H9 (cell line): ENCODE results near the gene NEGR1. TPM values are rescaled to one million over a fixed set of nuclear protein-coding genes. Genes with fewer than 3 reads are reported as not detected.

Experiments used
- DNase-seq: peaks from one replicate; pipeline ENCODE4 v3.0.0-alpha.2; 2017
- H2AFZ ChIP-seq: one replicate; pipeline ENCODE4 v1.6.1; 2013; ENCODE audit warnings: mild to moderate bottlenecking, low read length, control low read depth, moderate library complexity
- H2AK5ac ChIP-seq: 2 replicates; pipeline ENCODE4 v1.6.1; 2013; ENCODE audit warnings: low read length, control low read depth, mixed read lengths; ENCODE audit not compliant: insufficient read length
- H2BK120ac ChIP-seq: one replicate; pipeline ENCODE4 v1.6.1; 2013; ENCODE audit warnings: low read depth, mild to moderate bottlenecking, low read length, control low read depth, inconsistent platforms; ENCODE audit not compliant: poor library complexity, severe bottlenecking
- H2BK12ac ChIP-seq: 2 replicates; pipeline ENCODE4 v1.6.1; 2013; ENCODE audit warnings: low read length, control low read depth, mixed read lengths, low read depth; ENCODE audit not compliant: insufficient read length
- H2BK15ac ChIP-seq: 2 replicates; pipeline ENCODE4 v1.6.1; 2013; ENCODE audit warnings: low read depth, low read length, control low read depth
- H2BK20ac ChIP-seq: one replicate; pipeline ENCODE4 v1.6.1; 2013; ENCODE audit warnings: low read depth, mild to moderate bottlenecking, low read length, control low read depth, inconsistent platforms; ENCODE audit not compliant: poor library complexity, severe bottlenecking
- H2BK5ac ChIP-seq: 2 replicates; pipeline ENCODE4 v1.6.1; 2013; ENCODE audit warnings: low read length, control low read depth, mixed read lengths; ENCODE audit not compliant: insufficient read length
- H3K14ac ChIP-seq: 2 replicates; pipeline ENCODE4 v1.6.1; 2013; ENCODE audit warnings: low read length, control low read depth; ENCODE audit not compliant: insufficient read depth
- H3K18ac ChIP-seq: 2 replicates; pipeline ENCODE4 v1.6.1; 2013; ENCODE audit warnings: low read depth, mild to moderate bottlenecking, mixed read lengths, low read length, control low read depth; ENCODE audit not compliant: insufficient read length
- H3K23ac ChIP-seq: 2 replicates; pipeline ENCODE4 v1.6.1; 2013; ENCODE audit warnings: low read length, control low read depth, mixed read lengths, low read depth; ENCODE audit not compliant: insufficient read length
- H3K23me2 ChIP-seq: 2 replicates; pipeline ENCODE4 v1.6.1; 2013; ENCODE audit warnings: low read depth, mild to moderate bottlenecking, mixed read lengths, low read length, control low read depth; ENCODE audit not compliant: insufficient read length, poor library complexity, severe bottlenecking
- H3K27ac ChIP-seq: 2 replicates; pipeline ENCODE4 v1.5.1; 2013; ENCODE audit warnings: low read length, control low read depth, mixed read lengths, low read depth; ENCODE audit not compliant: insufficient read length
- H3K27me3 ChIP-seq: 2 replicates; pipeline ENCODE4 v1.6.1; 2013; ENCODE audit warnings: low read length, control low read depth, inconsistent platforms; ENCODE audit not compliant: insufficient read depth
- H3K4ac ChIP-seq: 2 replicates; pipeline ENCODE4 v1.6.1; 2013; ENCODE audit warnings: low read depth, mild to moderate bottlenecking, control low read depth, inconsistent platforms, low read length, moderate library complexity
- H3K4me1 ChIP-seq: 2 replicates; pipeline ENCODE4 v1.6.1; 2013; ENCODE audit warnings: low read length, control low read depth, inconsistent platforms; ENCODE audit not compliant: insufficient read depth
- H3K4me2 ChIP-seq: 2 replicates; pipeline ENCODE4 v1.6.1; 2013; ENCODE audit warnings: low read length, control low read depth, mixed read lengths; ENCODE audit not compliant: insufficient read length, insufficient read depth
- H3K56ac ChIP-seq: 2 replicates; pipeline ENCODE4 v1.6.1; 2013; ENCODE audit warnings: low read depth, mild to moderate bottlenecking, mixed read lengths, low read length, control low read depth; ENCODE audit not compliant: insufficient read length
- H3K79me1 ChIP-seq: 2 replicates; pipeline ENCODE4 v1.6.1; 2013; ENCODE audit warnings: low read depth, mild to moderate bottlenecking, moderate library complexity, low read length, control low read depth, inconsistent platforms; ENCODE audit not compliant: insufficient read depth, poor library complexity, severe bottlenecking
- H3K79me2 ChIP-seq: 2 replicates; pipeline ENCODE4 v1.6.1; 2013; ENCODE audit warnings: low read length, control low read depth, inconsistent platforms; ENCODE audit not compliant: insufficient read depth
- H3K9ac ChIP-seq: 2 replicates; pipeline ENCODE4 v1.6.1; 2013; ENCODE audit warnings: low read length, control low read depth, mixed read lengths; ENCODE audit not compliant: insufficient read length; ENCODE audit errors: extremely low read depth
- H3K9me3 ChIP-seq: one replicate; pipeline ENCODE4 v1.6.1; 2013; ENCODE audit warnings: low read depth, low read length, inconsistent platforms; ENCODE audit not compliant: control insufficient read depth
- H3T11ph ChIP-seq: one replicate; pipeline ENCODE4 v1.6.1; 2013; ENCODE audit warnings: mild to moderate bottlenecking, low read length, control low read depth, inconsistent platforms
- H4K20me1 ChIP-seq: one replicate; pipeline ENCODE4 v1.6.1; 2013; ENCODE audit not compliant: control insufficient read depth, insufficient read length, insufficient read depth
- H4K5ac ChIP-seq: 2 replicates; pipeline ENCODE4 v1.6.1; 2013; ENCODE audit warnings: low read depth, mild to moderate bottlenecking, mixed read lengths, low read length, control low read depth; ENCODE audit not compliant: insufficient read length
- H4K8ac ChIP-seq: replicated peaks from 2 replicates; pipeline ENCODE4 v1.6.1; 2013; ENCODE audit warnings: low read length, control low read depth, mixed read lengths, low read depth; ENCODE audit not compliant: insufficient read length
- H4K91ac ChIP-seq: 2 replicates; pipeline ENCODE4 v1.6.1; 2013; ENCODE audit warnings: low read depth, mild to moderate bottlenecking, moderate library complexity, mixed read lengths, low read length, control low read depth; ENCODE audit not compliant: insufficient read length
- H3K27ac Mint-ChIP-seq, 3 experiments: 2 replicates in 2 of 3; 3 replicates in 1 of 3; pipeline ENCODE4 v1.8.0; 2020 to 2021; ENCODE audit warnings: mixed read lengths in 3 of 3, mild to moderate bottlenecking in 1 of 3, moderate library complexity in 1 of 3
- H3K27me3 Mint-ChIP-seq: 2 replicates; pipeline ENCODE4 v1.8.0; 2021; ENCODE audit warnings: low read depth, mild to moderate bottlenecking, moderate library complexity, mixed read lengths
- H3K36me3 Mint-ChIP-seq, 3 experiments: 2 replicates in 2 of 3; 3 replicates in 1 of 3; pipeline ENCODE4 v1.8.0; 2020 to 2021; ENCODE audit warnings: low read depth in 3 of 3, mixed read lengths in 3 of 3; ENCODE audit not compliant: insufficient read depth in 1 of 3
- H3K4me1 Mint-ChIP-seq, 2 experiments: 2 replicates each; pipeline ENCODE4 v1.8.0; 2020; ENCODE audit warnings: mixed read lengths in 2 of 2
- H3K4me3 Mint-ChIP-seq, 2 experiments: 2 replicates in 1 of 2; 3 replicates in 1 of 2; pipeline ENCODE4 v1.8.0; 2020 to 2021; ENCODE audit warnings: mild to moderate bottlenecking in 2 of 2, mixed read lengths in 2 of 2, moderate library complexity in 1 of 2
- H3K9me3 Mint-ChIP-seq, 2 experiments: 2 replicates in 1 of 2; 3 replicates in 1 of 2; pipeline ENCODE4 v1.8.0; 2020; ENCODE audit warnings: mild to moderate bottlenecking in 2 of 2, mixed read lengths in 2 of 2, moderate library complexity in 1 of 2
- CTCF ChIP-seq: fragments of 200-600 bp; sonication (generic); conservative IDR thresholded peaks from 3 replicates; pipeline ENCODE4 v1.8.0; 2021; ENCODE audit warnings: antibody characterized with exemption, mild to moderate bottlenecking
- WGBS: extraction: QIAGEN DNeasy Blood & Tissue Kit; methylation state at CpG from one replicate; pipeline ENCODE4 v1.1.7; 2013; ENCODE audit warnings: missing lambda C conversion rate, low lambda C conversion rate, mixed read lengths; ENCODE audit not compliant: insufficient read length; ENCODE audit errors: extremely low coverage; 5-methylcytosine and 5-hydroxymethylcytosine counted together
- total RNA-seq: library from RNA; stranded (reverse); gene quantifications from 2 replicates; pipeline ENCODE4 v1.2.1, GENCODE V29; 2021

Gene NEGR1
- total RNA-seq, 1 experiment from 2014 or later: 0.13 TPM

- Histone ChIP-seq H3K4ac (no peak overlapping the region), H4K20me1 (no peaks in the 10 kb centered on the region), H3K4me1 (no peaks in the 10 kb centered on the region), H3K79me2 (no peaks in the 10 kb centered on the region), H2AK5ac (no peak overlapping the region), H4K91ac (no peak overlapping the region), H4K5ac (no peak overlapping the region), H3K56ac (no peak overlapping the region), H2AFZ (no peak overlapping the region), H3K23me2 (no peaks in the 10 kb centered on the region), H3K9ac (no peak overlapping the region), H3K23ac (no peak overlapping the region), H2BK5ac (no peak overlapping the region), H4K8ac (no peak overlapping the region), H2BK12ac (no peak overlapping the region), H3K79me1 (no peaks in the 10 kb centered on the region), H2BK15ac (no peak overlapping the region), H3K14ac (no peak overlapping the region), H3T11ph (no peak overlapping the region), H3K4me2 (no peak overlapping the region), H3K27me3 (no peaks in the 10 kb centered on the region), H3K9me3 (no peaks in the 10 kb centered on the region), H3K18ac (no peak overlapping the region), H2BK120ac (no peak overlapping the region), H3K27ac (no peak overlapping the region), H2BK20ac (no peak overlapping the region)
- Mint-ChIP-seq H3K9me3 (no peaks in the 10 kb centered on the region), H3K36me3 (no peaks in the 10 kb centered on the region), H3K27ac (no peak overlapping the region; a peak in 2 of 7 replicates), H3K4me1 (peaks cover 0 to 4% of the 10 kb centered on the region in 2 experiments; a peak in 1 of 4 replicates), H3K27me3 (no peaks in the 10 kb centered on the region), H3K4me3 (no peak overlapping the region)
- no peak for DNase-seq
- TF ChIP-seq CTCF: no peak
- WGBS: no CpG with 5 or more reads among the region's 2 CpGs
These were observed 615.1 kb downstream of the NEGR1 start for GRCh38 chr1:71667216-71667615.
